SK-N-SH (cell line): ENCODE data around the gene DLG2. TPM values are rescaled to one million over a fixed set of nuclear protein-coding genes. Genes with fewer than 3 reads are reported as not detected.

Experiments used
- CTCF ChIA-PET: fragments of 300-600, 350-600 bp; formaldehyde crosslinking; extraction: SDS; loops from one replicate; lab custom pipeline; 2021; lab: Yijun Ruan, JAX
- POLR2A ChIA-PET: fragments of 350-600 bp; sonication (Branson Sonifier 250); formaldehyde crosslinking; extraction: SDS; loops from one replicate; lab custom pipeline; 2020; ENCODE audit warnings: antibody characterized with exemption, inconsistent platforms; lab: Yijun Ruan, JAX
- DNase-seq: peaks from one replicate; pipeline ENCODE4 v3.0.0; 2012
- H2AFZ ChIP-seq: fragments of 200-600 bp; sonication (generic); 2 replicates; pipeline ENCODE4 v1.8.1; 2016; ENCODE audit warnings: antibody characterized with exemption, mild to moderate bottlenecking, low read depth
- H3F3A ChIP-seq: fragments of 200-600 bp; sonication (generic); replicated peaks from 2 replicates; pipeline ENCODE3; 2016; ENCODE audit warnings: antibody characterized with exemption, mild to moderate bottlenecking; ENCODE audit not compliant: insufficient read depth
- H3K27ac ChIP-seq, 2 experiments: fragments of 200-500 bp in 1 of 2; fragments of 200-600 bp in 1 of 2; sonication (Bioruptor generic) in 1 of 2; sonication (generic), shearing (Covaris generic) in 1 of 2; 2 replicates each; pipeline versions ENCODE4 v1.5.1 to v1.6.1; 2014 to 2016; ENCODE audit warnings: low read depth in 2 of 2, inconsistent platforms in 1 of 2, low read length in 1 of 2, mild to moderate bottlenecking in 1 of 2, mixed read lengths in 1 of 2
- H3K27me3 ChIP-seq: fragments of 200-600 bp; sonication (generic), shearing (Covaris generic); 2 replicates; pipeline ENCODE4 v1.6.1; 2016; ENCODE audit warnings: mixed run types; ENCODE audit not compliant: insufficient read depth
- H3K36me3 ChIP-seq, 2 experiments: fragments of 200-500 bp in 1 of 2; fragments of 200-600 bp in 1 of 2; sonication (Bioruptor generic) in 1 of 2; sonication (generic) in 1 of 2; replicated peaks in 1 of 2; 2 replicates each; pipeline versions ENCODE3 to v1.5.1; 2014 to 2016; ENCODE audit warnings: low read length in 1 of 2, mild to moderate bottlenecking in 1 of 2; ENCODE audit not compliant: insufficient read depth in 2 of 2, control insufficient read depth in 1 of 2
- H3K4me1 ChIP-seq, 2 experiments: fragments of 200-500 bp in 1 of 2; fragments of 200-600 bp in 1 of 2; sonication (Bioruptor generic) in 1 of 2; sonication (generic), shearing (Covaris generic) in 1 of 2; 2 replicates each; pipeline versions ENCODE4 v1.5.1 to v1.6.1; 2014 to 2016; ENCODE audit warnings: low read depth in 1 of 2, low read length in 1 of 2, mixed run types in 1 of 2; ENCODE audit not compliant: insufficient read depth in 2 of 2, control insufficient read depth in 1 of 2
- H3K4me2 ChIP-seq: fragments of 200-600 bp; sonication (generic), shearing (Covaris generic); 2 replicates; pipeline ENCODE4 v1.6.1; 2017; ENCODE audit warnings: mixed run types
- H3K4me3 ChIP-seq, 2 experiments: fragments of 200-500 bp in 1 of 2; fragments of 200-600 bp in 1 of 2; sonication (Bioruptor generic) in 1 of 2; sonication (generic), shearing (Covaris generic) in 1 of 2; 2 replicates each; pipeline versions ENCODE4 v1.5.1 to v1.8.1; 2014 to 2016; ENCODE audit warnings: low read depth in 2 of 2, inconsistent platforms in 1 of 2, low read length in 1 of 2, mild to moderate bottlenecking in 1 of 2, mixed read lengths in 1 of 2, moderate library complexity in 1 of 2
- H3K79me2 ChIP-seq: fragments of 200-600 bp; sonication (generic); 2 replicates; pipeline ENCODE4 v1.8.1; 2017; ENCODE audit warnings: mild to moderate bottlenecking; ENCODE audit not compliant: insufficient read depth
- H3K9ac ChIP-seq: fragments of 200-600 bp; sonication (generic); 2 replicates; pipeline ENCODE4 v1.6.1; 2017; ENCODE audit warnings: mixed run types
- H3K9me2 ChIP-seq: fragments of 200-600 bp; sonication (generic); 2 replicates; pipeline ENCODE4 v1.6.1; 2017; ENCODE audit warnings: mixed run types
- H3K9me3 ChIP-seq: fragments of 200-600 bp; sonication (generic); 2 replicates; pipeline ENCODE4 v1.6.1; 2017; ENCODE audit warnings: mixed run types, mild to moderate bottlenecking, moderate library complexity
- H4K20me1 ChIP-seq: fragments of 200-600 bp; sonication (generic); 2 replicates; pipeline ENCODE4 v1.6.1; 2017; ENCODE audit warnings: mild to moderate bottlenecking, mixed run types; ENCODE audit not compliant: insufficient read depth
- EP300 ChIP-seq, 2 experiments: IDR thresholded peaks; 2 replicates each; pipeline versions ENCODE4 v1.4.0 to v1.6.1; 2012; ENCODE audit warnings: borderline replicate concordance in 1 of 2, low read depth in 1 of 2, low read length in 1 of 2
- EZH2phosphoT487 ChIP-seq: fragments of 200-600 bp; sonication (generic); IDR thresholded peaks from 2 replicates; pipeline ENCODE4 v1.6.1; 2017; ENCODE audit warnings: low read depth, mixed run types, mild to moderate bottlenecking, antibody characterized with exemption, moderate library complexity, borderline replicate concordance
- FOSL2 ChIP-seq: IDR thresholded peaks from 2 replicates; pipeline ENCODE4 v1.4.0; 2012; ENCODE audit warnings: low read depth, mild to moderate bottlenecking, moderate library complexity, borderline replicate concordance
- FOXJ3 ChIP-seq: sonication (generic); formaldehyde crosslinking; IDR thresholded peaks from 2 replicates; pipeline ENCODE4 v1.5.1; 2020; ENCODE audit warnings: mild to moderate bottlenecking, missing genetic modification reagents
- FOXM1 ChIP-seq: IDR thresholded peaks from 2 replicates; pipeline ENCODE4 v1.4.0; 2012; ENCODE audit warnings: low read depth, mild to moderate bottlenecking
- IRF3 ChIP-seq: fragments of 150-350 bp; IDR thresholded peaks from 2 replicates; pipeline ENCODE4 v1.6.1; 2016; ENCODE audit warnings: mild to moderate bottlenecking, low read depth, low read length
- MAX ChIP-seq: IDR thresholded peaks from 2 replicates; pipeline ENCODE4 v1.4.0; 2012; ENCODE audit warnings: low read depth
- MEF2A ChIP-seq: IDR thresholded peaks from 2 replicates; pipeline ENCODE4 v1.4.0; 2012; ENCODE audit warnings: low read depth, borderline replicate concordance
- MXI1 ChIP-seq: IDR thresholded peaks from 2 replicates; pipeline ENCODE4 v1.6.1; 2012; ENCODE audit warnings: mild to moderate bottlenecking, low read depth, low read length, improper control_type of control experiment
- NFIC ChIP-seq: IDR thresholded peaks from 2 replicates; pipeline ENCODE4 v1.4.0; 2012; ENCODE audit warnings: borderline replicate concordance
- PBX3 ChIP-seq: IDR thresholded peaks from 2 replicates; pipeline ENCODE4; 2012
- RAD21 ChIP-seq: IDR thresholded peaks from 2 replicates; pipeline ENCODE4 v1.6.1; 2012; ENCODE audit warnings: mild to moderate bottlenecking, low read length
- RFX5 ChIP-seq: IDR thresholded peaks from 2 replicates; pipeline ENCODE4 v1.6.1; 2012; ENCODE audit warnings: mild to moderate bottlenecking, improper control_type of control experiment, low read length
- TAF1 ChIP-seq: IDR thresholded peaks from 2 replicates; pipeline ENCODE4 v1.6.1; 2012; ENCODE audit warnings: low read depth, mild to moderate bottlenecking, low read length, moderate library complexity, borderline replicate concordance
- TCF12 ChIP-seq: IDR thresholded peaks from 2 replicates; pipeline ENCODE4 v1.4.0; 2012
- ZBTB33 ChIP-seq: IDR thresholded peaks from 2 replicates; pipeline ENCODE4 v1.4.0; 2012; ENCODE audit warnings: low read depth, borderline replicate concordance
- polyA plus RNA-seq, 3 experiments: library from polyadenylated mRNA; depleted of rRNA; stranded (reverse); fragments of >200 nt; gene quantifications; 2 replicates each; pipeline ENCODE4 v1.2.3, GENCODE V29; 2012

DLG2 gene
- polyA plus RNA-seq, 1 of the 3 experiments (the other 2 are of a cell fraction) = 0.21 TPM

- Histone ChIP-seq H3K4me1 (peaks cover 9 to 17% of the 10 kb centered on the region in 2 experiments; a peak in 1 of 4 replicates), H4K20me1 (no peaks in the 10 kb centered on the region), H3K36me3 (no peaks in the 10 kb centered on the region), H3F3A (no peaks in the 10 kb centered on the region), H2AFZ (no peak overlapping the region), H3K9me2 (no peaks in the 10 kb centered on the region), H3K9me3 (no peaks in the 10 kb centered on the region), H3K27ac (no peak overlapping the region), H3K4me3 (no peak overlapping the region), H3K4me2 (no peak overlapping the region), H3K79me2 (no peaks in the 10 kb centered on the region), H3K9ac (no peak overlapping the region), H3K27me3 (no peaks in the 10 kb centered on the region)
- ChIA-PET CTCF (interaction anchor here (1.4 kb wide), 1 partner anchor 18 kb away, joined by 3 read pairs; no protein-coding TSS in a partner anchor), POLR2A (no interaction called here)
- no peak for DNase-seq
- TF ChIP-seq TCF12 (no peak), MXI1 (no peak), FOXJ3 (CRISPR knock-in tag) (no peak), MEF2A (no peak), EZH2phosphoT487 (no peak), FOSL2 (no peak), PBX3 (no peak), NFIC (no peak), RFX5 (no peak), ZBTB33 (no peak), MAX (no peak), FOXM1 (no peak), EP300 (IDR thresholded peaks at IDR 0.05; ENCODE audit: borderline replicate concordance in 1 of 2, low read depth in 1 of 2, low read length in 1 of 2) (no peak), IRF3 (no peak), TAF1 (no peak), RAD21 (no peak)
These were observed 2086.4 kb downstream of the DLG2 start for GRCh38 chr11:83540728-83541127.
